ENCODE data around the gene NACA2. TPM values are rescaled to one million over a fixed set of nuclear protein-coding genes. Genes with fewer than 3 reads are reported as not detected.
A peak's percentile ranks its signal among the peaks of the same experiment; 100 is the strongest.

The NACA2 gene
- total RNA-seq, result not detected
- long read RNA-seq, result 0 reads

- no peaks in the 10 kb centered on the region for H3K36me3 ChIP-seq
- no peaks in the 10 kb centered on the region for H3K9me3 ChIP-seq
- ATAC-seq, result no peak
- H3K27ac ChIP-seq, result no peak within 1 kb of the TSS
- peaks cover 0 to 4% (median 0%) of the 10 kb centered on the region in 4 donors for H3K4me1 ChIP-seq
- no peak within 1 kb of the TSS for H3K4me3 ChIP-seq
- no peaks in the 10 kb centered on the region for H3K27me3 ChIP-seq
- no peak for DNase-seq
- intact Hi-C loops (cut with DNase I), result no loop called here
- TF ChIP-seq, protein P1, sequence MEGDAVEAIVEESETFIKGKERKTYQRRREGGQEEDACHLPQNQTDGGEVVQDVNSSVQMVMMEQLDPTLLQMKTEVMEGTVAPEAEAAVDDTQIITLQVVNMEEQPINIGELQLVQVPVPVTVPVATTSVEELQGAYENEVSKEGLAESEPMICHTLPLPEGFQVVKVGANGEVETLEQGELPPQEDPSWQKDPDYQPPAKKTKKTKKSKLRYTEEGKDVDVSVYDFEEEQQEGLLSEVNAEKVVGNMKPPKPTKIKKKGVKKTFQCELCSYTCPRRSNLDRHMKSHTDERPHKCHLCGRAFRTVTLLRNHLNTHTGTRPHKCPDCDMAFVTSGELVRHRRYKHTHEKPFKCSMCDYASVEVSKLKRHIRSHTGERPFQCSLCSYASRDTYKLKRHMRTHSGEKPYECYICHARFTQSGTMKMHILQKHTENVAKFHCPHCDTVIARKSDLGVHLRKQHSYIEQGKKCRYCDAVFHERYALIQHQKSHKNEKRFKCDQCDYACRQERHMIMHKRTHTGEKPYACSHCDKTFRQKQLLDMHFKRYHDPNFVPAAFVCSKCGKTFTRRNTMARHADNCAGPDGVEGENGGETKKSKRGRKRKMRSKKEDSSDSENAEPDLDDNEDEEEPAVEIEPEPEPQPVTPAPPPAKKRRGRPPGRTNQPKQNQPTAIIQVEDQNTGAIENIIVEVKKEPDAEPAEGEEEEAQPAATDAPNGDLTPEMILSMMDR (IDR thresholded peaks at IDR 0.05), result no peak
- TF ChIP-seq POLR2A (IDR thresholded peaks at IDR 0.05), result no peak
- WGBS (ENCODE audit: insufficient coverage, low coverage, low lambda C conversion rate, missing lambda C conversion rate), result 93% methylated on average over 16 of the region's 16 CpGs
Measured at GRCh38 chr17:61591018-61591417, at the start of gene NACA2. Gene NACA2, minus strand, starts transcription at chr17:61591219. Its CDS starts 39 bp downstream, at chr17:61591180.

- Histone ChIP-seq H3K27me3 (no peaks in the 10 kb centered on the region), H3K4me3 (no peak overlapping the region), H3K9me3 (no peaks in the 10 kb centered on the region), H3K27ac (no peak overlapping the region), H3K4me1 (no peaks in the 10 kb centered on the region), H3K36me3 (no peaks in the 10 kb centered on the region)
- intact Hi-C loops (cut with DNase I), result no loop called here
- DNase-seq (no peak), ATAC-seq (no peak)
- WGBS (ENCODE audit: insufficient coverage, low coverage, low lambda C conversion rate, missing lambda C conversion rate), result 70% methylated on average over 1 of the region's 1 CpG
- TF ChIP-seq POLR2A (IDR thresholded peaks at IDR 0.05), result no peak
- TF ChIP-seq, protein P1 (IDR thresholded peaks at IDR 0.05), result no peak
Measured at GRCh38 chr17:61639818-61640217, 48.8 kb upstream of the NACA2 start.

DNA sequence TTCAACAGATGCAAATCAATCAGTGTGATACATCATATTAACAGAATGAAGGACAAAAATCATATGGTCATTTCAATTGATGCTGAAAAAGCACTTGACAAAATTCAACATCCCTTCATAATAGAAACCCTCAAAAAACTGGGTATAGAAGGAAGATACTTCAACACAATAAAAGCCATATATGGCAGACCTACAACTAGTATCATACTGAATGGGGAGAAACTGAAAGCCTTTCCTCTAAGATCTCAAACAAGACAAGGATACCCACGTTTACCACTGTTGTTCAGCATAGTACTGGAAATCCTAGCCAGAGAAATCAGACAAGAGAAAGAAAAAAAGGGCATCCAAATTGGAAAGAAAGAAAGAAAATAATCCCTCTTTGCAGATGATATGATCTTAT lies 47.1 kb upstream of the NACA2 start:
- Histone ChIP-seq H3K27ac (no peak overlapping the region), H3K4me1 (no peaks in the 10 kb centered on the region), H3K27me3 (no peaks in the 10 kb centered on the region), H3K4me3 (no peak overlapping the region), H3K36me3 (no peaks in the 10 kb centered on the region), H3K9me3 (no peaks in the 10 kb centered on the region)
- intact Hi-C loops (cut with DNase I), result no loop called here
- TF ChIP-seq, protein P1 (IDR thresholded peaks at IDR 0.05), result no peak
- TF ChIP-seq POLR2A (IDR thresholded peaks at IDR 0.05), result no peak
- ATAC-seq, result no peak
- 33% methylated on average over 1 of the region's 1 CpG for WGBS (ENCODE audit: insufficient coverage, low coverage, low lambda C conversion rate, missing lambda C conversion rate)
- DNase-seq, result no peak

DNA sequence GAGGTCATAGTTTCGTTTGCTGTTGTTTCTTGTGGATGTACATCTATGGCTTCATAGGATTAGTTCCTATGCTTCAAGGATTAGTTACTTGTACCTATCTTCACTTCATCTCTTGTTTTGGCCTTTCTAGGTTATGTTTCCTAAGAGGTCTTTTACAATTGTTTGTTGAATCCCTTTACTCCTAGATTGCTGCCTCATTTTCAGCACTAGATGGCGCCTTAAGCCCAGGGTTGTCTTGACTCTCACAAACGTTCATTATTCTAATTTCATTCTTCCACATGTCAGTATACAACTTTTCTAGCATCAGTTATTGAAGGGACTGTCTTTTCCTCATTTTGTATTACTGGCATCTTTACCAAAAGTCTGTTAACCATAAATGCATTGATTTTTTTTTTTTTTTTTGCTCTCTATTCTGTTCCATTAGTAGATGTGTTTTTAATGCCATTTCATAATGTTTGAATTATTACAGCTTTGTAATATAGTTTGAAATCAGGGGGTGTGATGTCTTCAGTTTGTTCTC lies 45.0 kb upstream of the NACA2 start:
- Histone ChIP-seq H3K36me3 (no peaks in the 10 kb centered on the region), H3K9me3 (no peaks in the 10 kb centered on the region), H3K4me1 (no peaks in the 10 kb centered on the region), H3K4me3 (no peak overlapping the region), H3K27me3 (no peaks in the 10 kb centered on the region), H3K27ac (no peak overlapping the region)
- peak; percentile 53 to 76 (median 63) for ATAC-seq
- intact Hi-C loops (cut with DNase I), result no loop called here
- no peak for TF ChIP-seq POLR2A (IDR thresholded peaks at IDR 0.05)
- TF ChIP-seq, protein P1 (IDR thresholded peaks at IDR 0.05), result peak; percentile 58 to 82 (median 78)
- DNase-seq, result peak in 1 of 3 donors; percentile 51
- WGBS (ENCODE audit: insufficient coverage, low coverage, low lambda C conversion rate, missing lambda C conversion rate), result 7% methylated on average over 3 of the region's 3 CpGs
